ENCODE data around the gene PLXDC2. TPM values are rescaled to one million over a fixed set of nuclear protein-coding genes. Genes with fewer than 3 reads are reported as not detected.

PLXDC2 gene
- total and polyA plus RNA-seq, 4 donors, result 11.8 to 99.6 (median 40.8) TPM

DNA sequence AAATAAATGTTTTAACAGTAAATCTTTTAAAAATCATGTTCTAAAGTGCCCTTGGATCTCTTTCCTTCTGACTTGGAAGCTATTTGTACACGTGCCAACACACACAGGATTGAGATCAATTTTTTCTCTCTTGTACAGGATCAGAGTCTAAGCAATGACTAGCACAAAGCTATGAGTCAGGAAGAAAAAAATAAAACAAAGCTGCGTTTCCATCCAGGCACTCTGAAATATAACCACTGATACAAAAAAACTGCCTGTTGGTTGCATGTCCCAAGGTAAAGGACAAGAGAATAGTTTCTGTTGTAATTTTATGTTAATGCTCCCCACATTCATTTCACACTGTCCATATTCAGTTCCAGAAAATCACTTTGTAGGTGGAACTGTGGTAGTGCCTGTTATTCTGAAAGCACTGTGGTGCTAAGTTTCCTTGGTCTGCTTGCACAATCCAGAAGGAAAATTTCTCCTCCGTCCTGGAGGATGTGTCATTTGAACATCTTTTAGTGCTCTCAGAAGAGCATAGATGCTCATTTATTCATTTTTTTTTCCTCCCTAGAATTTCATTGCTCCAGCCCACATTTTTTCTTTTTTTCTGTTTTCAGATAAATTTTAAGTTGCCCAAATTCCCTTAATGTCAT, 113.4 kb downstream of the PLXDC2 start:
- 42 to 49% methylated on average over 3 of the region's 3 CpGs for WGBS, 2 donors
- H3K9ac ChIP-seq (ENCODE audit: insufficient read depth in 1 of 2, low read length in 2 of 2), result no peak overlapping the region
- H3K4me1 ChIP-seq (ENCODE audit: control insufficient read depth in 5 of 5, insufficient read depth in 5 of 5, low read length in 5 of 5), result peaks cover 3 to 29% (median 14%) of the 10 kb centered on the region in 5 donors
- TF ChIP-seq, protein P1, sequence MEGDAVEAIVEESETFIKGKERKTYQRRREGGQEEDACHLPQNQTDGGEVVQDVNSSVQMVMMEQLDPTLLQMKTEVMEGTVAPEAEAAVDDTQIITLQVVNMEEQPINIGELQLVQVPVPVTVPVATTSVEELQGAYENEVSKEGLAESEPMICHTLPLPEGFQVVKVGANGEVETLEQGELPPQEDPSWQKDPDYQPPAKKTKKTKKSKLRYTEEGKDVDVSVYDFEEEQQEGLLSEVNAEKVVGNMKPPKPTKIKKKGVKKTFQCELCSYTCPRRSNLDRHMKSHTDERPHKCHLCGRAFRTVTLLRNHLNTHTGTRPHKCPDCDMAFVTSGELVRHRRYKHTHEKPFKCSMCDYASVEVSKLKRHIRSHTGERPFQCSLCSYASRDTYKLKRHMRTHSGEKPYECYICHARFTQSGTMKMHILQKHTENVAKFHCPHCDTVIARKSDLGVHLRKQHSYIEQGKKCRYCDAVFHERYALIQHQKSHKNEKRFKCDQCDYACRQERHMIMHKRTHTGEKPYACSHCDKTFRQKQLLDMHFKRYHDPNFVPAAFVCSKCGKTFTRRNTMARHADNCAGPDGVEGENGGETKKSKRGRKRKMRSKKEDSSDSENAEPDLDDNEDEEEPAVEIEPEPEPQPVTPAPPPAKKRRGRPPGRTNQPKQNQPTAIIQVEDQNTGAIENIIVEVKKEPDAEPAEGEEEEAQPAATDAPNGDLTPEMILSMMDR (IDR thresholded peaks at IDR 0.05; ENCODE audit: control extremely low read depth, extremely low read depth), result no peak
- H3K4me3 ChIP-seq, result no peak overlapping the region
- H3K27ac ChIP-seq (ENCODE audit: low read depth in 1 of 2, low read length in 1 of 2), result peak overlapping the region in 1 of 2 donors; percentile 48
- H3K27me3 ChIP-seq (ENCODE audit: control insufficient read depth in 3 of 3, insufficient read depth in 3 of 3, low read length in 2 of 3), result no peaks in the 10 kb centered on the region
- peak in 1 of 3 donors; percentile 40 for DNase-seq
- ATAC-seq (ENCODE audit: insufficient read depth, low FRiP score), result no peak
- H3K36me3 ChIP-seq (ENCODE audit: control insufficient read depth in 4 of 4, insufficient read depth in 4 of 4, low read length in 4 of 4), result peaks cover 0 to 9% (median 4%) of the 10 kb centered on the region in 4 donors
- no peaks in the 10 kb centered on the region for H3K9me3 ChIP-seq (ENCODE audit: control insufficient read depth in 4 of 4, insufficient read depth in 3 of 4, low read length in 3 of 4)

DNA sequence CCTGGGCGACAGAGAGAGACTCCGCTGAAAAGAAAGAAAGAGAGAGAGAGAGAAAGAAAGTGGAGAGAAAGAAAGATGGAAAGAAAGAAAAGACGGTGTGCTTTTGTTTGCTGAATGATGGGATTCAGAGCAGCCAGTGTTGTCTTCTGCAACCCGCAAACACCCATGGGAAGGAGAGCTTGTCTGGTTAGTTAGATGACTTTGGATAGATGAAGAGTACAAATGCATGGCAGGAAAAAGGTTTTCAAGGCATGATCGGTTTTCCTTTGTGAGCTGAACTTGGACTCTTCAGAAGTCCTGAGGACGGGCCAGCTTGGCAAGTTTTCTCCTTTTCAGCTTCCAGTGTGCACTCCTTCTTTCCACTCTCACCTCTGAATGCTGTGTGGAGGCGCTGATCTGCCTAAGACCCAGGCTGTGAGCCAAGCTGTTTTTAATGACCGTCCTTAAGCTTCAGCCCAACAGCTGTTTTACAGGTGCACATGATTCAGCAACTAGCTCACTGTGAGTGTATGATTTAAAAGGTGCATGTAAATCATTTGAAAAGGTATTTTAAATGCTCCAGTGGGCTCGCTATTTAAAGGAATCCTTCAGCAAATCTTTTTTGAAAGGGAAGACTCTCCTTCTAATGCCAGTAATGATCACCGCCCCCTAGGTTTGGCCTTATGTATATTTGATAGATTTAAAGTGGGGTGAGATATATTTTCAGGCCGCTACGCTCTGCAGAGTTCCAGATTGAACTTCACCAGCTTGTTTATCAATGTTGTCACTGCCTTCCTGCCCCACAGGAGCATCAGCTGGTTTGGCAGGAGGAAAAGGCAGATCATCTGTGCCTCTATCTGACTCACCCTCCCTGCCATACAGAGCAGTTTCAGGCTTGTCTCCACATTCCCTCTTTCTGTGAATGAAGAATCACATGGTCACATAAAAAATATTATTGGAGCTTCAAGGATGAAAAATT, 115.0 kb downstream of the PLXDC2 start:
- peaks cover 3 to 25% (median 10%) of the 10 kb centered on the region in 5 donors for H3K4me1 ChIP-seq (ENCODE audit: control insufficient read depth in 5 of 5, insufficient read depth in 5 of 5, low read length in 5 of 5)
- peak overlapping the region; percentile 14 to 63 for H3K27ac ChIP-seq (ENCODE audit: low read depth in 1 of 2, low read length in 1 of 2)
- 54 to 67% methylated on average over 12 of the region's 12 CpGs for WGBS, 2 donors
- TF ChIP-seq, protein P1 (IDR thresholded peaks at IDR 0.05; ENCODE audit: control extremely low read depth, extremely low read depth), result no peak
- H3K9ac ChIP-seq (ENCODE audit: insufficient read depth in 1 of 2, low read length in 2 of 2), result no peak overlapping the region
- peaks cover 0 to 7% (median 3%) of the 10 kb centered on the region in 4 donors for H3K36me3 ChIP-seq (ENCODE audit: control insufficient read depth in 4 of 4, insufficient read depth in 4 of 4, low read length in 4 of 4)
- H3K27me3 ChIP-seq (ENCODE audit: control insufficient read depth in 3 of 3, insufficient read depth in 3 of 3, low read length in 2 of 3), result no peaks in the 10 kb centered on the region
- no peaks in the 10 kb centered on the region for H3K9me3 ChIP-seq (ENCODE audit: control insufficient read depth in 4 of 4, insufficient read depth in 3 of 4, low read length in 3 of 4)
- no peak overlapping the region for H3K4me3 ChIP-seq
- ATAC-seq (ENCODE audit: insufficient read depth, low FRiP score) (no peak), DNase-seq (peak in 2 of 3 donors; percentile 48 to 56)

DNA sequence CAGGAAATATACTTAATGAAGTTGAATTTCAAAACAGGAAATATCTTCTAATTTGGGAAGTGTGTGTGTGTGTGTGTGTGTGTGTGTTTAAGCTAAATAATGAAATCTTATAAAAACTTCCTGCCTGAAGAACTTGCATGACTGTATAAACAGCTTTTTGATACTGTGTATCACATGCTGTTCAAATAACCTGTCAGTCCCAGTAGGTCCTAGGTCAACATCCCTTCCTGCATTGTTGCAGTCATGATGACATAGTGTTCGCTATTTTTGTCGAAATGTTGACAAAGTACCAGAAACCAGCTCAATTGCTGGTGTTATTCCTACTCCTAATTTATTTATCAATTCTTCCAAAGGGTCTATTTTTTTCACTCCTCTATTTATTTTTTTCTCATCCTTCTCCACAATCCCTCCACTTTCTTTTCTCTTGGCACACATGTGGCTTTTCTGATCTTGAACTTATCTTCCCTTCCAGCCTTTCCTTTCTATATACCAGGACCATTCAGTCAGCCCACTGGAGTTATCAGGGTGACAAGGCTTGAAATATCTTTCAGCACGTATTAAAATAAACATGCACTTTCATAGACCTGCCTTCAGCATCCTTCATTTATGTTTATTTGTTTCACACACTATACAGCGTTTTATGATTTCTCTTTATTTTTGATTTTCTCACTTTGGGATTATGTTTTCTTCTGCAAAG, 115.8 kb downstream of the PLXDC2 start:
- 41 to 61% methylated on average over 4 of the region's 4 CpGs for WGBS, 2 donors
- Histone ChIP-seq H3K4me1 (ENCODE audit: control insufficient read depth in 5 of 5, insufficient read depth in 5 of 5, low read length in 5 of 5) (peaks cover 3 to 25% (median 10%) of the 10 kb centered on the region in 5 donors), H3K27me3 (ENCODE audit: control insufficient read depth in 3 of 3, insufficient read depth in 3 of 3, low read length in 2 of 3) (no peaks in the 10 kb centered on the region), H3K27ac (ENCODE audit: low read depth in 1 of 2, low read length in 1 of 2) (peak overlapping the region in 1 of 2 donors; percentile 29), H3K9ac (ENCODE audit: insufficient read depth in 1 of 2, low read length in 2 of 2) (no peak overlapping the region), H3K36me3 (ENCODE audit: control insufficient read depth in 4 of 4, insufficient read depth in 4 of 4, low read length in 4 of 4) (peaks cover 0 to 7% (median 2%) of the 10 kb centered on the region in 4 donors), H3K9me3 (ENCODE audit: control insufficient read depth in 4 of 4, insufficient read depth in 3 of 4, low read length in 3 of 4) (no peaks in the 10 kb centered on the region), H3K4me3 (no peak overlapping the region)
- DNase-seq, result peak in 1 of 3 donors; percentile 41
- no peak for ATAC-seq (ENCODE audit: insufficient read depth, low FRiP score)
- TF ChIP-seq, protein P1 (IDR thresholded peaks at IDR 0.05; ENCODE audit: control extremely low read depth, extremely low read depth), result no peak

Measured in lung (tissue), 12 donors.